ENCODE measurements around the gene PRDM15. TPM values are rescaled to one million over a fixed set of nuclear protein-coding genes. Genes with fewer than 3 reads are reported as not detected.

Gene PRDM15
- total and polyA plus RNA-seq, 10 donors = 4.4 to 18.0 (median 10.8) TPM

DNA sequence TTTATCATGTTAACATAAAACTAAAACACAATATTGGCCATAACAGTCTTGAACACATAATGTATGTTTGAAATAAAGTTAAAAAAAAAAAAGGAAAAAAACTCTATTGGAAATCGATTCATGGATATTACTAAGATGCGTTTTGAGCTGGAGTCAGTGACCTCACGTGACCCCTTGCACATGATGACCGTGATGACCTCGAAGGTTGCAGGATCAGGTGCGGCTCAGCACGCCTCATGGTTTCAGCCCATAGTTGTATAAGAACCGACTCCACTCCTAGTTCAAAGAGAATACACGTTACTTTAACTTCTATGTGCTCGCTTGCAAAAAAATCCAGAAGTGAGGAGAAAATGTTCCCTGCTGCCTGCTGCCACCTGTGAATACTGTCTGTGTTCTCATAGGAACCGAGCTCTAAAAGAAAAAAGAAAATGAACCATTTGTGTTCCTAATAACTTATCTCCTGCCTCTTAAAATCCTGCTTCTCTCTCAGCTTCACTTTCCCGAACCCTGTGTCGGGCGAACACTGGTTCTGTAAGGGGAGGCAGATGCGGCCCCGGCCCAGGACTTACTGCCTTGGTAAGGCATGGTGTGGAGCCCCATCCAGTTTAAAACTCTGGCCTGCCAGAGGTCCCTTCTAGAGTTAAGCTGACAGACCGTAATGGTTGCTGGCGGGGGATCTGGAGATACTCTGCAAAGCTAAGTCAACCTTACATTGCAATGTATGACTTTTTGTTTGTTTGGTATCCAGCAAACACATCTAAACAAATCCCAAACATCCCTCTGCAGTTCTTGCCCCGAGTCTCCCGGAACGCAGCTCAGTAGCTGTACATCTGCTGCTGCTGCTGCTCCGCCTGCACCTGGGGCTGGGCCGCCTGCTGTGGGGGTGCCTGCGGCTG is 78.5 kb downstream of the PRDM15 start:
- intact Hi-C loops (cut with DNase I; ENCODE audit: low total_unique reads) = no loop called here
- H3K4me1 ChIP-seq = peaks cover 0 to 7% (median 0%) of the 10 kb centered on the region in 6 donors
- no peaks in the 10 kb centered on the region for H3K9me3 ChIP-seq
- 89 to 92% (median 91%) methylated on average over 20 to 24 of the region's 24 CpGs for WGBS, 5 donors
- no peak for DNase-seq
- H3K36me3 ChIP-seq = peaks cover 0 to 74% (median 44%) of the 10 kb centered on the region in 6 donors
- no peak overlapping the region for H3K4me3 ChIP-seq
- no peaks in the 10 kb centered on the region for H3K27me3 ChIP-seq (replicated peaks in 1 of 7)
- TF ChIP-seq, protein P1, sequence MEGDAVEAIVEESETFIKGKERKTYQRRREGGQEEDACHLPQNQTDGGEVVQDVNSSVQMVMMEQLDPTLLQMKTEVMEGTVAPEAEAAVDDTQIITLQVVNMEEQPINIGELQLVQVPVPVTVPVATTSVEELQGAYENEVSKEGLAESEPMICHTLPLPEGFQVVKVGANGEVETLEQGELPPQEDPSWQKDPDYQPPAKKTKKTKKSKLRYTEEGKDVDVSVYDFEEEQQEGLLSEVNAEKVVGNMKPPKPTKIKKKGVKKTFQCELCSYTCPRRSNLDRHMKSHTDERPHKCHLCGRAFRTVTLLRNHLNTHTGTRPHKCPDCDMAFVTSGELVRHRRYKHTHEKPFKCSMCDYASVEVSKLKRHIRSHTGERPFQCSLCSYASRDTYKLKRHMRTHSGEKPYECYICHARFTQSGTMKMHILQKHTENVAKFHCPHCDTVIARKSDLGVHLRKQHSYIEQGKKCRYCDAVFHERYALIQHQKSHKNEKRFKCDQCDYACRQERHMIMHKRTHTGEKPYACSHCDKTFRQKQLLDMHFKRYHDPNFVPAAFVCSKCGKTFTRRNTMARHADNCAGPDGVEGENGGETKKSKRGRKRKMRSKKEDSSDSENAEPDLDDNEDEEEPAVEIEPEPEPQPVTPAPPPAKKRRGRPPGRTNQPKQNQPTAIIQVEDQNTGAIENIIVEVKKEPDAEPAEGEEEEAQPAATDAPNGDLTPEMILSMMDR (IDR thresholded peaks at IDR 0.05 in 8 of 11, conservative IDR thresholded peaks at IDR 0.05 in 3 of 11) = no peak
- no peak for TF ChIP-seq POLR2A (IDR thresholded peaks at IDR 0.05)
- no peak for TF ChIP-seq POLR2AphosphoS5 (IDR thresholded peaks at IDR 0.05)
- H3K27ac ChIP-seq = no peak overlapping the region

DNA sequence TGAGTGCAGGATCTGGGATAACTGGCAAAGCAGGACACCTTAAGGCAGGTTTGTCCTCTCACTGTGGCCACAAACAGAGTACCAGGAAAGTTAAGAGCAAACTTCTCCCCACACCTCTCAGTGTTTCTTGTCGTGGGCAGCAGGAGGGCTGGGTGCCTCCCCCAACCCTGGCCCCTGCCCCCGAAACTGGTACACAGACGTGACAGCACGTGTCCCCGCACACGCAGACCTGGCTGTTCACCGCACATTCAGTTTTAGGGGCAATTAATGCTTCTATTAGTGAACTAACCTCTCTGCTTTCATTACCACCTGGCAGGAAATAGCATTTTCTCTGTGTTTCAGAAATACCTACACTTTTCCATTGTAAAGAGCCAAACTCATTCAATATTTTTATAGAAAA is 79.4 kb downstream of the PRDM15 start:
- intact Hi-C loops (cut with DNase I; ENCODE audit: low total_unique reads) = no loop called here
- DNase-seq = no peak
- H3K36me3 ChIP-seq = peaks cover 0 to 71% (median 44%) of the 10 kb centered on the region in 6 donors

DNA sequence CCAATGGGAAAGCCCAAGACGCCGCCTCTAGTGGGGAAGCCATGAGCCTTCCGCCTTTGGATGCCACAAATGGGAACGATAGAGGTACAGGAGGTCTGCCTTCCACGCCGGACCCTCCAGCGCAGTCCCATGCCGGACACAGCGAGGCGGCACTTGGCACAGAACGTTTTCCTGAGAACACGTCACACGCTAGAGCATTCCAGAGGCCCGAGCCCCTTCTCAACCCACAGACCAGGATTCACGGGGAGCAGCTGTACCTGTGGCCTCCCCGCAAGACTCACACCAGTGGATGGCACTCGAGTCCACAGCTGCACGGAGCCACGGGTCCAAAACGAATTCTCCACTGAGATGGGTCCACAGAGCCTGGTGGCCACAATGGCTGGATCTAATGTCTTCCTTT is 80.8 kb downstream of the PRDM15 start:
- DNase-seq = no peak
- TF ChIP-seq, protein P1 (IDR thresholded peaks at IDR 0.05 in 8 of 11, conservative IDR thresholded peaks at IDR 0.05 in 3 of 11) = no peak
- TF ChIP-seq POLR2AphosphoS5 (IDR thresholded peaks at IDR 0.05) (no peak), POLR2A (IDR thresholded peaks at IDR 0.05) (no peak)
- Histone ChIP-seq H3K27me3 (replicated peaks in 1 of 7) (no peaks in the 10 kb centered on the region), H3K4me3 (no peak overlapping the region), H3K36me3 (peaks cover 0 to 57% (median 36%) of the 10 kb centered on the region in 6 donors), H3K27ac (no peak overlapping the region), H3K4me1 (peaks cover 0 to 5% (median 0%) of the 10 kb centered on the region in 6 donors), H3K9me3 (peaks cover 0 to 3% (median under 1%) of the 10 kb centered on the region in 8 donors)
- intact Hi-C loops (cut with DNase I; ENCODE audit: low total_unique reads) = no loop called here
- WGBS, 5 donors = 91 to 98% (median 93%) methylated on average over 14 to 20 of the region's 20 CpGs

More for the DNA sequence above, 79.4 kb downstream of the PRDM15 start:
- TF ChIP-seq POLR2AphosphoS5 (IDR thresholded peaks at IDR 0.05) (no peak), POLR2A (IDR thresholded peaks at IDR 0.05) (no peak)
- TF ChIP-seq, protein P1 (IDR thresholded peaks at IDR 0.05 in 8 of 11, conservative IDR thresholded peaks at IDR 0.05 in 3 of 11) = no peak
- 92 to 99% (median 96%) methylated on average over 7 of the region's 7 CpGs for WGBS, 5 donors
- Histone ChIP-seq H3K4me1 (peaks cover 0 to 7% (median 0%) of the 10 kb centered on the region in 6 donors), H3K9me3 (no peaks in the 10 kb centered on the region), H3K27ac (no peak overlapping the region), H3K27me3 (replicated peaks in 1 of 7) (no peaks in the 10 kb centered on the region), H3K4me3 (no peak overlapping the region)

DNA sequence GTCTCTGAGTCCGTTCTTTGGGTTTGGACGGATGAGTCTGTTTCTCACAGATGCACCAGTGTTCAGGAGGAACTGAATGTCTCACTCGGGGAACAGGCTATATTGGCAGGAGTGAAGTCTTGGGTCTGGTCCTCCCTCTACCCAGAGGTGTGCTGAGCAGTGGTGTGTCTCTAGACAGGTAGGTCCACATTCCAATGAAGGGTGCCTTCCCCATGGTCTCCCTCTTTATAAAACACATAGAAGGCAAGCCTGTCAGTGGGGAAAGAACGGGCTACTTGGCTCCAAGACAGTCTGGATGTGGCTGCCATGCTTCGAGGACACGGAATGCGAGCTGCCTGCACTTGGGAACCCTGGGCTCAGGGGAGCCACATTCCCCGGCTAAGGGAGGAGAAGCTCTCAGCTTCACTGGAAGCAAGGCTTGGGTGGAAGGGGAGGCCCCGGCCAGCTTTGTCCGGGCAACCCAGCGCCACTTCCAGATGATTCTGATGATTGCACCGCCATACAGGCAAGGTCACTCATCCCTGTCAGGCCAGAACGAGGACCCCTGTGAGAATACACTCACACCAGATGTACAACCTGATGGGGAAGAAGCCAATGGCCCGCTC is 82.6 kb downstream of the PRDM15 start:
- peaks cover 0 to 21% (median 15%) of the 10 kb centered on the region in 8 donors for H3K9me3 ChIP-seq
- H3K4me1 ChIP-seq = no peaks in the 10 kb centered on the region
- no peak overlapping the region for H3K4me3 ChIP-seq
- no peak for DNase-seq
- H3K27ac ChIP-seq = no peak overlapping the region
- intact Hi-C loops (cut with DNase I; ENCODE audit: low total_unique reads) = no loop called here
- 86 to 94% (median 94%) methylated on average over 14 of the region's 14 CpGs for WGBS, 5 donors
- TF ChIP-seq POLR2AphosphoS5 (IDR thresholded peaks at IDR 0.05) = no peak
- TF ChIP-seq, protein P1 (IDR thresholded peaks at IDR 0.05 in 8 of 11, conservative IDR thresholded peaks at IDR 0.05 in 3 of 11) = no peak
- no peak for TF ChIP-seq POLR2A (IDR thresholded peaks at IDR 0.05)
- H3K36me3 ChIP-seq = peaks cover 0 to 39% (median 24%) of the 10 kb centered on the region in 6 donors
- H3K27me3 ChIP-seq (replicated peaks in 1 of 7) = no peaks in the 10 kb centered on the region
